TTC549 (cell line): ENCODE measurements around the gene TRIM52.
"Not testable (repeated sequence)": the region's sequence is repeated elsewhere in the genome, so short reads cannot be mapped to it uniquely, and the experiment has no call there.

Experiments
- FAIRE-seq: peaks from 2 replicates; lab custom pipeline; 2012; peaks lifted over from hg19 to GRCh38; lab: Jason Lieb, UNC

The TRIM52 gene

DNA sequence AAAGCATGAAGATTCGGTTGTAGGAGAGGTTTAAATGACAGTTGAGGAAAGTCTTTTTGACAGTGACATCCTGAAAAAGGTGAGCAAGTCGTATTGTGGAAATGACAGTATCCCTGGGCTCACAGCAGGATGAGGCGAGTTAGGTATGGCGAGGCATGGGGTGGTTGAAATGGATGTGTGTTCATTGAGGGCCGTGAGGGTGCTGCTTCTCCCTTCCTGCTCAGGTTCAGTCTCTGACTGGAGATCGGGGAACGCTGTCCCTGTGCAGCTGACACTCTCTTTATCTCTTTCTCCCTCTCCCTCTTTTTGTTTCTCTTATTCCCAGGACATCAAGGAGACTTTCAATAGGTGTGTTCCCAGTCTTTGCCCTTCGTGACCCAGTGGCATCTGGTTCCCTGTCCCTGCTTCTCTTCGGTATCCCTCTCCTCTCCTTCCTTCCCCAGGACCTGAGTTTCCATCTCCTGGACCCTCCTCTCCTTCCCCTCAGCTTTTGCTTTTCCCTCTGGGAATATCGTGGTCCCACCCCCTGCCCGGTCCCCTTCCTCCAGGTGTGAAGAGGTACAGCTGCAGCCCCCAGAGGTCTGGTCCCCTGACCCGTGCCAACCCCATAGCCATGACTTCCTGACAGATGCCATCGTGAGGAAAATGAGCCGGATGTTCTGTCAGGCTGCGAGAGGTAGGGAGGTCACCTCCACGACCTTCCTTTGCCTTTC is 27.7 kb downstream of the TRIM52 start:
- FAIRE-seq, result no peak

DNA sequence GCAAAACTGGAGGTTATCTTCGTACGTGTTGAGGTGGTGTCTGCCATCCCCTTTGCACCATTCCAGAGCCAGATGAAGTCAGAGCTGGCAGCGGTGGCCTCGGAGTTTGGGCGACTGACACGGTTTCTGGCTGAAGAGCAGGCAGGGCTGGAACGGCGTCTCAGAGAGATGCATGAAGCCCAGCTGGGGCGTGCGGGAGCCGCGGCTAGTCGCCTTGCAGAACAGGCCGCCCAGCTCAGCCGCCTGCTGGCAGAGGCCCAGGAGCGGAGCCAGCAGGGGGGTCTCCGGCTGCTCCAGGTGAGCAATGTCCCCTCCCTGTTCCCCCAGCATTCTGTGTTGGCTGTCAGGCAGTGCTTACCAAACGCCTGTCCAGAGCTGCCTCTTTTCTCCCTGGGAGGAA is 28.4 kb downstream of the TRIM52 start:
- no peak for FAIRE-seq

DNA sequence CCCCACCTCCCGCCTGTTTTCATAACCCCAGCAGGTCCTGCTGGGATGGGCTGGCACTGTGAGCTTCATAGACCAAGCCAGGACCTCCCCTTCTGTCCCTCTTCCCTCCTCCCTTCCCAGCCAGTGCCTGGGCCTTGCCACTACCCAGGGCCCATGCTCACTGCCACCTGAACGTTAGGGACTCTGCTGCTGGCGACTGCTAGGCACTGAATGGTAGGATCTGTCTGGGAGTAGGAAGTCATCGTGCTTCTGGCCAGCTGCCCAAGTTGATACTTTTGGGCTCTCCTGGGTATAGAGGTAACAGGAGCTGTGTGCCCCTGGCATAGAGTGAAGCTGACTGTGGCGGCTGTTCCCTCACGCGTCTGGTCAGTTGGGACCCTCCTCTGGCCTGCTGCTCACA is 29.5 kb downstream of the TRIM52 start:
- FAIRE-seq, result no peak

DNA sequence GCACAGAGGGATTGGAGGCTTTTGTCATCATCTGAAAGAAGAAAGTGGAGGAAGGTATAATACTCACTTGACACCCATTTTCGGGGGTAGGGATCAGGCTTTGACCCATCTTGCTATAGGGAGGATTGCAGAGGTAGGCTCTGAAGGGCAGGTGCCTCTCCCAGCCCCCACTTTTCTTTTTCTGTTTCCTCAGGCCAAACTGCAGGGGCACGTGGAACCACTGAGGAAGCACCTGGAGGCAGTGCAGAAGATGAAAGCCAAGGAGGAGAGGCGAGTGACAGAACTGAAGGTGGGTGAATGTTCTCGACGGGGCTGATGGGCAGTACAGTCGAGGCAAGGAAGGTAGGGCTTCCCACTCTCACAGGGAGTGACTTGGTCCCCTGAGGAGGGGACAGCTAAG is 30.4 kb downstream of the TRIM52 start:
- no peak for FAIRE-seq

DNA sequence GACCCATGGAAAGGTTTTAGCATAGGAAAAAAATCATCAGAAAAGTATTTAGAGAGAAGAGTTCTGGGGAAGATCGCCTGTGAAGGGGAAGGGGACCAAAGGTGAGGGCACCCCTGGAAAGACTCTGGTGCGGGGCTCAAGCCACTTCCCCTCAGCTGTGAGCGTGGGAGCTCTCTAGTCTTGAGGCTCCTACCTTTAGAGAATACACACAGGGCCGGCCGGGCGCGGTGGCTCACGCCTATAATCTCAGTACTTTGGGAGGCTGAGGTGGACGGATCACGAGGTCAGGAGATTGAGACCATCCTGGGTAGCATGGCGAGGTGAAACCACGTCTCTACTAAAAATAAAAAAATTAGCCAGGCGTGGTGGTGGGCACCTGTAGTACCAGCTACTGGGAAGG is 30.9 kb downstream of the TRIM52 start:
- no peak for FAIRE-seq

DNA sequence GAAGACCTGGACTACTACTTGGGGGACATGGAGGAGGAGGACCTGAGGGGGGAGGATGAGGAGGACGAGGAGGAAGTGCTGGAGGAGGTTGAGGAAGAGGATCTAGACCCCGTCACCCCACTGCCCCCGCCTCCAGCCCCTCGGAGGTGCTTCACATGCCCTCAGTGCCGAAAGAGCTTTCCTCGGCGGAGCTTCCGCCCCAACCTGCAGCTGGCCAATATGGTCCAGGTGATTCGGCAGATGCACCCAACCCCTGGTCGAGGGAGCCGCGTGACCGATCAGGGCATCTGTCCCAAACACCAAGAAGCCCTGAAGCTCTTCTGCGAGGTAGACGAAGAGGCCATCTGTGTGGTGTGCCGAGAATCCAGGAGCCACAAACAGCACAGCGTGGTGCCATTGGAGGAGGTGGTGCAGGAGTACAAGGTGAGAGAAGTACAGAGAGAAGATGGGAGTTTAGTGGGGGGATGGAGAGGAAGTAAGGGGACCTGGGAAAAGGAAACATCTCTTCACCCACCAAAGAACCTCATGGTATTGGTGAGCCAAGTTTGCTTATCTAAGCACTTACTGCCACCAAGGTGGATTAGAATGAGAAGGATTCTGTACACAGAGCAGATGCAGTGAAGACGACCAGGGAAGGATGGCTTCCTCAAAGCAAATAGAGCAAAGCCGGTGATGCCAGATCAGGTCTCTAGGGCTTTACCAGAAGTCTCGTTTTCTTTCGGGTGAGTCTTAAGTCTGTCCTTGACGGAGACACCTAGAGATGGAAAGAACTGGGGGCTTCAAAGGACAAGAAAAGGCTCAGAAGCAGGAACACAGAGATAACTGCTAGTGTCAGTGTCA is 36.3 kb downstream of the TRIM52 start:
- FAIRE-seq, result no peak

DNA sequence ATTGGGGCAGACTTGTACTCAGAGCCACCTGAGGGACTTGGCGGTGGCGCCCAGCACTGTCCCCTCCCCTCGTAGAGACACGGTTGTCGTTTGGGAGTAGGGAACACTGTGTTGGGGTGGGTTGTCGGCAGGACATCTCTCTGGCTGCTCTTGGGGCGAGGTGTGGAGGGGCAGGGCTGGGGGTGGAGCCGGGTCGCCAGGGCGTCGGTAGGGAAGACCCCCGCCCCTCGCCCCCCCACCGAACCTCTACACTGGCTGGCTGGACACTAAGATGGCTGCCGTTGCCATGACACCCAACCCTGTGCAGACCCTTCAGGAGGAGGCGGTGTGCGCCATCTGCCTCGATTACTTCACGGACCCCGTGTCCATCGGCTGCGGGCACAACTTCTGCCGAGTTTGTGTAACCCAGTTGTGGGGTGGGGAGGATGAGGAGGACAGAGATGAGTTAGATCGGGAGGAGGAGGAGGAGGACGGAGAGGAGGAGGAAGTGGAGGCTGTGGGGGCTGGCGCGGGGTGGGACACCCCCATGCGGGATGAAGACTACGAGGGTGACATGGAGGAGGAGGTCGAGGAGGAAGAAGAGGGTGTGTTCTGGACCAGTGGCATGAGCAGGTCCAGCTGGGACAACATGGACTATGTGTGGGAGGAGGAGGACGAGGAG is 37.1 kb downstream of the TRIM52 start:
- no peak for FAIRE-seq

DNA sequence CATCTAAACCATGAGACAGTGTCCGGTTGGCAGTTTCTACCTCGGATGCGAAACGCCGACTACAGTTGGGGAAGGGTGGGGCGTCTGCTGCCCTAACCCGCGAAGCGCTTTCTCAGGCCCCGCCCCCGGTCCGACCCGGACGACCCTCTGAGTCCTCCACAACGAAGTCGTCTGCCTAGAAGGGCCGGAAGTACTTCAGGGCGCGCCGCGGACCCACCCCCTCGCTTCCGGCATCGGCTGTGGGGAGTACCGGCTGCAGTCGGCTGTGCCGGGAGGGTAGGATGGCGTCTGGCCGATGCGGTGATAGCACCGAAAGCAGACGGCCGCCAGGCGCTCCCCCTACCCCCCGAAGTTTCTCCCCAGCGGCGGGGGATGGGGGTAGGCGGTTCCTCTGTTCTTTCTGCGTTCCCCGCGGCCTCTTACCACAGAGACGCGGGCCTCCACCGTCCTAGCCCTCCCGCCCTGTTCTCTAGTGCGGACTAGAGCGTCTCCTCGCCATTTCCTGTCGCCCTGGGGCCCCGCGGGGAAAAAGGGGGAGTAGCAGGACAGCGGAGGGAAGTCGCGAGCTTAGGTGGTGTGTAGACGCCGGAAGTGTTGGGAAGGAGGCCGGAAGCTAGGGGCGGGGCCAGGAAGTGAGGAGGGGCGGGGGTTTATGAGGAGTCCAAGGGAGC is 37.8 kb downstream of the TRIM52 start, which contains the start of gene TRIM41:
Gene TRIM41 (plus strand): TSS at position 224 of the 671 bp plus-strand sequence. CDS start 719 bp downstream, outside the sequence.
- FAIRE-seq, result peak; percentile 62

DNA sequence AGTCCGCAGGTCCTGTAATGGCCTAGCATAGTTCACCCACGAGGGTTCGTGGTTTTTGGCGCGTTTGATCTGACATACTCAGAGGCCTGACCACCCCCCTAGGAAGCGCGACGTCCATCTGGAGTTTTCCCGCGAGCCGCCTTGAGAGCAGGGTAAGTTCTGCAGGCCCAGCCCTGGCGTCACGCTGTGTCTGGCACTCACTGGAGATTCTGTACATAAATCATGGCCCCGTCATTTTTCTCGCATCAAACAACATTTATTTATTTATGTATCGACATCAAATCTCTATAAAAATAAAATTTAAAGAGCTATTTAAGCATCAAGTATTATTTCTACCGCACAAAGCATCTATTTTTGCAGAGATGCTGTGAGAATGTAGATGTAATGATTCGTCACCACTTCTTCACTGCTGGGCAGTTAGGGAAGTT is 38.3 kb downstream of the TRIM52 start:
- FAIRE-seq, result no peak

DNA sequence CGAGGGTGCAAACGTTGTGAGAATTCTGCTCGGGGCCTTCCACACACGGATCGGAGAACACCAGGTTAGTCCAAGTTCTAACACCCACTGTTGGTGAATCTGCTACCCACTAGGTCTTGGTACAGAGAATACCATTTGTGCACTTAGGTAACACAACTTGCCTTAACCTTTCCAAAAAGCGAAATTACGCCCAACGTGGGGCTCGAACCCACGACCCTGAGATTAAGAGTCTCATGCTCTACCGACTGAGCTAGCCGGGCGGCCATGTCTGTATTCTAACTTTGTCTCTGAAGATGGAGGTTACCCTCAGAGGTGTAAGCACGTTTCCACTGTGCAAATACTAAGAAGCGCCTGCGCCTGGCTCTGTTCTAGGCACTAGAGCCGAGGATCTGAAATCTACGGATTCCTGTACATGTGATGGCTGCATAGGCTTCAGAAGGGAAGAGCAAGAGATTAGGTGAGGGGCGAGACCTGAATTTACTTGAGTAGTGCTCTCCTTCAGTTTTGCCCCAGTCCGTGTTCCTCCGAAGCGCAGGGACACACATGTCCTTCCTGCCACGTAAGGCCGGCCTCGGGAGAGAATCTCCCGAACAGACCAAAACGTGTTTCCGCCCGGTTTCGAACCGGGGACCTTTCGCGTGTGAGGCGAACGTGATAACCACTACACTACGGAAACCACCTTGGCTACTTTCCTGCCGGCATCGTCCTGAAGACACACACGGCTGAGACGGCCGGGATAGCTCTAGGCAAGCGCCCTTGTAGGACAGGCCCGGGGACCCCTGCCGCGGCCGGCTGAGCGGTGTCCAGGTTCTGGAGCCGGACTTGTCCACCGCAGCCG is 38.9 kb downstream of the TRIM52 start:
- FAIRE-seq, result peak; percentile 33

DNA sequence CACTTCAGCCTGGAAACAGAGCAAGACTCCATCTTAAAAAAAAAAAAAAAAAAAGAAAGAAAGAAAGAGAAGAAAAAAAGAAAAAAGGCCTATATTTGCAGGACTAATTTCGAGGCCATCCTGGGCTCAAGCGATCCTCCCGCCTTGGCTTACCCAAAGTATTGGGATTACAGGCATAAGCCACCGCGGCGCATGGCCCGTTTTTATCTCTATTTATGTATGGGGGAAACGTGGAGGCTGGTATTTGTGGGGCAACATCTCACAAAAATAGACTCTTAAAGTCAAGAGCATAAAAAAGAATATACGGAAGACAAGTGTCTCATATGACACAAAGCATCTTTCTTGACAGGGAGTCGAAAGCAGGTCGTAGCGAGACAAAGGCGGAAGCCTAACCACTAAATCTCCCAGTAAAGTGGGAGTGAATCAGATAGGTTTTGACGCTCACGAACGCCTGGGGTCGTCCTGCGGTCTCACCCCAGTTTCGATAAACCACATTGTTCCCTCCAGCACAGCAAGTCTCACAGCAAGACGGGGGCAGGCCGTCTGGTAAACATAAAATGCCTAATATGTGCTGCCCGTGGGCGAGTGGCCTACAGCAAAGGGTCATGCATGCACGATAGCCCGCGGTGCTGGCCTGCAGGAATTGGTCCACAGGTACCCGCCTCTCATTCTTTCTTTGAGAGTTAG is 39.7 kb downstream of the TRIM52 start:
- no peak for FAIRE-seq

DNA sequence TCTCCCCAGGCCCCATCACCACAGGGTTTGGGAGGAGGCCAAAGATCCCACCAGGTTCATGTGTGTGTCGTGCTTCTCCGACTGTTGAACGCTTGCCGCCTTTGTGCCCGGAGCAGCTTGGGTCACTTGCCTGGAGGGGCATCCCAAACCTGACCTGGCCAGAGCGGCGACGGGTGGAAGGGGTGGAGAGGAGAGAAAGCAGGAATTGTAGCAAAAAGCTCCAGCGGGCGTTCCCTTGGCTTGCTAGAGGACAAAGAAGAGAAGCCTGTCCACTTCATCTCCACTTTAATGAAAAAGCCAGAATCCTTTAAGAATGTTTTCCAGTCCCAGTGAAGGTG is 40.8 kb downstream of the TRIM52 start:
- no peak for FAIRE-seq

DNA sequence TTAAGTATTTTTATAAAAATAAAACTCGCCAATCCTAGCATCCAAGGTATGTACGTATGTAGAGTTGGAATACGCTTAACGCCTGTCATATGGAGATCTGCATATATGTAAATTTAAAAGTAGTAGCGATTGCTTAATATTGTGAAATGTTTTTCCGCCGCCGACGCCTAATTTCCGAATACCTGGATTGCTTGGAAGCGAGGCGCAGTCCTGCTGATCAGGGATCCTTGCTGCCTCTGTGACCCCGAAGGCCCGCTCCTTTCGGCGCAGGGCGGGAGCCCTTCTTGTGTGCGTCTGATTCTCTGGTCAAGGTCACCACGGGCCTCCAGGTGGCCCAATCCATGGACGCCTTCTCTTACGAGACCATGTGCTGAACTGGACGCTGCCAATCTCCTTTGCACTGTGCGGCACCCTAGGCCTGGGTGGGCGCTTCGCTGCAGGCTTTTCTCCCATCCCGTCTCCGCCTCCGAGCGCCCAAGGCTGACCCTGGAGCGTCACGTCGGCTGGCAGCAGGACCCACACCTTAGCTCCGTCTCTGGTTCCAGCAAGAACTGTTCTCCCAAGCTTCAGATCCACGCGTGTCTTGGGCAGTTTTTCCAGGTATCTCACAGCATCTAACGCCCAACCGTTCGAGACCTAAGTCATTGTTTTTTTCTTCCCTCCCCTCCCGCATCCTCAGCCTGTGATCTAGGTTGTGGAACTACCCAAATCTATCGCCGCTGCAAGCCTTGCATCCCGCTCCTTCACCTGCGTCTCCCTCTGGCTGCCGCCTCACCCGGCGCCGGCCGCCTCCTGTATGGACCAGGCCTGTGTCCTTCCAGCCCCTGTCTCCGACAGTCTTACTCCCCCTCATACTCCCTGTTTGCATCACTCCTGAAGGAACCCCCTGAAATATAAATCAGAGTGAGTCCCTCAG is 41.4 kb downstream of the TRIM52 start:
- no peak for FAIRE-seq

DNA sequence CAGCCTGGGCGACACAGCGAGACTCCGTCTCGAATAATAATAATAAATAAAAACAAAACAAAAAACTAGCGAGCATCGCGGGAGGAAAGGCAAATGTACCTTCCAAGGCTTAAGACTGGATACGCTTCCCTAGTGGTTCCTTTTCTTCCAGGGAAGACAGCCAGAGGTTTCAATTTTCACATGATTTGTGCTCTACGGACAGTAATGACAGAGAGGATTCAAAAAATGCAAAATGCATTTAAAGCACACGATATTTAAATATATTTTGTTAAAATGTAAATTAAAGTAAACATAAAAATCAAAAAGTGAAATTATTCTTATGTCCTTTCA is 42.2 kb downstream of the TRIM52 start:
- FAIRE-seq, result no peak

DNA sequence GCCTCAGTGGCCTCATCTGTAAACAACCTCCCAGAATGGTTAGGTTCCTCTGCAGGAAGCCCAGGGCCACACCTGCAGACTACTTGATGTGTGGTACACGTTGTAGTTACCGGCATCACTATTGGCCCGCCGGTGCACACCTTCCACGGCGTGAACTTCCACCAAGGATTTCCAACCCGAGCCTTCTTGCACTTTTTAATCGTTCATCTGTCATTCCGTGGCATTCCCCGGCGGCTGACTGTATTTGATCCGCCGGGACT is 43.2 kb downstream of the TRIM52 start:
- no peak for FAIRE-seq

DNA sequence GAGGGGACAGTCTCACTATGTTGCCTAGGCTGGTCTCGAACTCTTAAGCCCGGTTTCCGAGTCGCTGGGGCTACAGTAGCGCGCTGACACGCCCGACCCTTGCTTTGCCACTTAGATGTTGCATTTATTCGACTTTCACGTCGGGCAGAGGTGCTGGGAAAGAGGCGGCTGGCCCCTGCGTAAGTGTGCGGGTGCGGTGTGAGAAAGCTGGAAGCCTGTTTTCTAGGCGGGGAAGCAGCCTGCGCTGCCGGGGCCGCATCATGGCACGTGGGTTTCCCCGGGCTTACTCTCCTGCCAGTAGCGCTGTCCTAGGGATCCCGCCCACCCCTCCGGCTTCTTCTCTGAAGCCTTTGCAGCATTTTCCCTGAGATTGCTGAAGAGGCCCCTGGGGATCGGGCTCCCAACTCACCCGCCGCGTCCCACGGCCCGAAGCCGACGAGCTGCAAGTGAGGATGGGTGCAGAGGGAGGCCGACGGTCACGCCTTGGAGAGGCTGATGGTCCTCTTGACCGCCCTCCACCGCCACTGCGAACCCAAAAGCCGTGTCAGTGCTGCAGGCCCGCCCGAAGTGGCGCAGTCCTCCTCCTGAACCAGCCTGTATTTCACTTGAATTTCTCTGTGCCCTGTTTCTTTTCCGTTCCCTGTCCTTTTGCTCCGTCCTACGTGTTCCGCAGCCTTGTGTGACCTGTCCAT is 43.7 kb downstream of the TRIM52 start:
- no peak for FAIRE-seq

DNA sequence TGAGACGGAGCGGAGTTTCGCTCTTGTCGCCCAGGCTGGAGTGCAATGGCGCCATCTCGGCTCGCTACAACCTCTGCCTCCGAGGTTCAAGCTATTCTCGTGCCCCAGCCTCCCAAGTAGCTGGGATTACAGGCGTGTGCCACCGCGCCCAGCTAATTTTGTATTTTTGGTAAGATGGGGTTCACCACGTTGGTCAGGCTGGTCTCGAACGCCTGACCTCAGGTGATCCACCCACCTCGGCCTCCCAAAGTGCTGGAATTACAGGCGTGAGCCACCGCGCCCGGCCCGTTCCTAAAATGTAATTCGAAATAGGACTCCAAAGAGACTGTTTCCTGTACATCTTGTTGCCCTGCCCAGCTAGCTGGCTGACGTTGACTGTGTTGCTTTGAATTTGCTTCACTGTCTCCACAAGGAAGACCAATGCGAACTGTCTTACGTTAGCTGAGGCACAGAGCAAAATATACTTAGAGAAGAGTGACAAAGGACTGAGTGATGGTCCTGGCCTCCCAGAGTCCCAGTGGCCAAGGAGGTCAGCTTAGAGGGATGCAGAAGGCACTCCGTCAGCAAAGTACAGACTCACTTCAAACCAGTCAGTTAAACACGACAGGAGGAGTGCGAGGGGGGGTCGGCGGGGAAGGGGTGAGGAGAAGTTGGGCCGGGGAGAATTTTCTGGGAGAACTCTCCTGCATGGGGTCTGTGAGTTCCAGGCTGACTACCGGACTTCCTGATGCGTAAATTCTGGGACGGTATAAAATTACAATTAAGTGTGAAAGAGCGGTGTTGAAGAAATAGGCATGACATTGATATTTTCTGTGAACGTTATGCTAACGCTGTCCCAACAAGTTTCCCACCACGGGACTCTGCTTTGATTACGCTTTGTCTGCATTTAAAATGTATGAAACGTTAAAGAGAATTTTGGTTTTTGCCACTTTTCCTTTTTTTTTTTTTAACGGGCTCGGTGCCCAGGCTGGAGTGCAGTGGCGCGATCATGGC is 44.6 kb downstream of the TRIM52 start:
- no peak for FAIRE-seq

DNA sequence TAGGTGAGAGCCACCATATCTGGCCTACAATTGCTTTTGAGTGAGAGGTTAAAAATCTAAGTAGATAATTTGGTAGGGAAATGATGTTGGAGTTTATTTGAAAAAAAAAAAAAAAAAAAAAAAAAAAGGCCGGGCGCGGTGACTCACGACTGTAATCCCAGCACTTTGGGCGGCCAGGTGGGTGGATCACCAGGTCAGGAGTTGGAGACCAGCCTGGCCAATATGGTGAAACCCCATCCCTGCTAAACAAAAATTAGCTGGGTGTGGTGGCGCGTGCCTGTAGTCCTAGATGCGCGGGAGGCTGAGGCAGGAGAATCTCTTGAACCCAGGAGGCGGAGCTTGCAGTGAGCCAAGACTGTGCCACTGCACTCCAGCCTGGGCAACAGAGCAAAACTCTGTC is 46.7 kb downstream of the TRIM52 start:
- not testable (repeated sequence) for FAIRE-seq

DNA sequence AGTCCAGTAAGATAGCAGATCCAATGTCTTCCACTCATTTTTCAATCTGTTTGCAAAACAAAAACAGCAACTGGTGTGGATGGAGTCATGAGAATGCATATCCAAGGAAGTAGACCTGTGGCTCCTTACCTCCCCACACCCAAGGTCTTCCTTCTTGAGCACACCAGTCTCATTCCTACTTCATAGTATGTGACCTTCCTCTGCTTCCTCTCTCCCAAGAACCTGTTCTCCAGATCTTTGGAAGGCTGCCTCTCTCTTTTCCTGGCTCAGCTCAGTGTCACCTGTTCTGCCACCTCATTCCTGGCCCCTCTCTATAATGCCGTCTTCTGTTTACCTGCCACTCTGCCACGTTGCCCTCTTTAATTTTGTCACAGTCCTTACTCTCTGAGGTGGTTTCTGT is 48.0 kb downstream of the TRIM52 start:
- no peak for FAIRE-seq
